Skin of body (tissue), 2 donors: ENCODE data around the gene WNT4. TPM values are rescaled to one million over a fixed set of nuclear protein-coding genes. Genes with fewer than 3 reads are reported as not detected.

Experiments used
- DNase-seq: peaks from one replicate; lab custom pipeline; 2025; lab: John Stamatoyannopoulos, UW
- total RNA-seq: library from RNA; depleted of rRNA; stranded (reverse); fragments of >200 nt; gene quantifications from one replicate; pipeline ENCODE4 v1.2.3, GENCODE V29; 2014

WNT4 gene
- total RNA-seq, 1 donor from 2014 or later, result 4.2 TPM

DNA sequence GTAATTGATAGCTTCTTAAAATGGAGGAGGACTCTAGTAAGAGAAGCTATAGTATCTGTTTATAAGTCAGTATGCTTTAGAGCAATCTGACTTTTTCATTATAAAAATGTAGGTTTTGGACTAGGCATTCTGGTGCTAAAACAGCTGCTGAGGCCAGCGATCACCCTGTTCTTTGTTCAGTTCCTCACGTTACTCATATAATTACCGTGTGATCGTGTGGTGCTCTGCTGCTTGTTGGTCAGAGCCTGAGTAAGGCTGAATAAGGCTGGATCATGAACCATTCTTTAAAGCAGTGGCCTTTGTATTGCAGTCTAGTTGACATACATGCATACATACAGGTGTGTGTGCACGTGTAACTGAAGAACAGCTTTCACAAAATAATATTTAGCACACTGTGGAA is 65.2 kb downstream of the WNT4 start:
- DNase-seq, result no peak

DNA sequence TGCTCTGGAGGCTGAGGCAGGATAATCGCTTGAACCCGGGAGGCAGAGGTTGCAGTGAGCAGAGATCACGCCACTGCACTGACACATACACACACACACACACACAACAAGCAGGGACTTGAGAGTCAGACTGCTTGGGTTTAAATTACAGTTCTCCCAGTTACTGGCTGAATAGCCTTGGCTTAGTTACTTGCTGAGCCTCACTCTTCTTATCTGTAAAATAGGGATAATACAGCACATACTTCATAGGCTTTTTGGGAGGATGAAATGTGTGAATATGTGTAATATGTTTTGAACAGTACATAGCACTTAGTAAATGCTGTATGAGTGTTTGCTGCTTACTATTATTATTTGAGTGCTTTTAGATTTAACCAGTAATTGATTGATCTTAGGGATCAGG is 66.6 kb downstream of the WNT4 start:
- DNase-seq, result no peak

DNA sequence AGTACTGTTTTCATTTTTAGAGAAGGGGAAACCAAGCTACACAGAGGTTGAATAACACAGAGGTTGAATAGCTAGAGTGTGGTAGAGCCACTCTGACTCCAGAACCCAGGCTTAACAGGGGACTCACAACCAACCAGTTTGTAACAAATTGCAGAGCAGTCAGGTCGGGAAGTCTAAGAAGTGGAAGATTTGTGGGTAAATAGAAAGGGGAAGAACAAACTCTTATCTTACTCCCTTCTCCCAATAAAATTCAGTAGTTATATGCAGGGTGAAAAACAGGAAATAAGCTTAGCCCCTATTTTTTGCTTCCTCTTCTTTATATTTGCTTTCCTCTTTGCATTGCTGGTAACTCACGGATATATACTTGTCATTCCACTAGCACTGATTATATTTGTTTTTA is 67.2 kb downstream of the WNT4 start:
- DNase-seq, result no peak

DNA sequence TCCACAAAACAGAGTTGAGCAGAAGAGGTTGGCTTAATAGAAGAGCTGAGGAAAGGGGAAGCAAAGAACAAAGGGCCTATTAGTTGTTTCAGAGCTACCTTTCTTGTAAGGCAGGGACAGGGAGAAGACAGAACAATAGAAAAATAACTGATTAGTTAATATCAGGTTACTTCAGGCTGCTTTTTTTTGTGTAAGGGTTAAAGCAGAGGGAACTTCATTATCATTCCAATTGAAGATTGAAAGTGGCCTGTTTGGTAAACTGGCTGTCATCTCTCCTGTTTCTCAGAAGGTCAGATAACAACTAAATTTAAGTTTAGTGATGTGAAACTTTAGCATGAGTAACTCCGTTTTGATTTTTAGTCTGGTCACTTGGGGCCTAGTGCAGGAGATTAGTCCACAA is 68.1 kb downstream of the WNT4 start:
- no peak for DNase-seq

DNA sequence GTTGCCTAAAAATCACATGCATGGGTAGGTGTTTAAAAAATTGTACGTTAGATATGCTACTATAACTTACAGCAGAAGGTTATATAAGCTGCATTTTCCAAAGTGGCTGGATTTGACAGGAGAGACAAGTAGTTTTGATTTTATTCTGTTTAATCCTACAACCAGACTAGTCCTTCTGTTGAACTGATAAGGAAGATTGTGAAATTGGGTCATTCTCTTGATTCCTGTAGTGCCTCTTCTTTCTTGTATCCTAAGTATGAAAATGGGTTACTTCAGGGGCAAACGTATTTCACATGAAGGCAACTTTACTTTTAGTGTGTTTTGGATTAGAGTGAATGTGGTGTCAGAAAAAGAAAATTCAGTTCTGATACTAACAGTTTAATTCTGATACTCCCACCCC is 71.4 kb downstream of the WNT4 start:
- no peak for DNase-seq

Other genes starting within 250 kb of the WNT4 start
- 121 TPM for gene HSPG2, start 205.8 kb downstream of the WNT4 start, total RNA-seq
- not detected for gene CELA3B, start 166.1 kb downstream of the WNT4 start, total RNA-seq
- gene CELA3A, start 141.4 kb downstream of the WNT4 start, total RNA-seq, result not detected
- 338 TPM for gene CDC42, start 90.4 kb downstream of the WNT4 start, total RNA-seq